ENCODE results near the gene DUSP1. TPM values are rescaled to one million over a fixed set of nuclear protein-coding genes. Genes with fewer than 3 reads are reported as not detected.

Gene DUSP1
- total and polyA plus RNA-seq, 4 experiments from 2014 or later = 18.0 to 879 (median 158) TPM

DNA sequence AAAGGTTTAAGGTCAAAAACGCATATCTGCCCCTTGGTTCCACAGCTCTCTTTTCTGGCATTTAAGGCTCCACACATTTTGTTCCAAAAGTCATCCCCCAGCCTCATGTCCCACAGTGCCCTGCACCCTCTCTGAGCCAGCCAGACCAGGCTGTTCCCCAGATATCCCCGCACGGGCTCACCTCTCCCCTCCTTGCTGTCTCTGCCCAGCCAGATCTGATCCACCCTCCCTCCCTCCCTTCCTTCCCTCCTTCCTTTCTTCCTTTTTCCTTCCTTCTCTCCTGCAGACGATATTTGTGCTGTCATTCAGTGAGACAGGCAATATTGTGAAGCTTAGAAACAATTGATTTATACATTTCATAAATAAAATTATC lies 37.0 kb downstream of the DUSP1 start:
- no peak for DNase-seq
- ChIA-PET CTCF (ENCODE audit: partially characterized antibody) (interaction anchor here (1.2 to 1.4 kb wide), 3 partner anchors 12 to 37 kb away, joined by 3 to 4 read pairs (median 3); partner anchors contain the start of gene DUSP1), POLR2A (ENCODE audit: partially characterized antibody) (interaction anchor here (1.1 kb wide), 1 partner anchor 31 kb away, joined by 4 read pairs; no protein-coding TSS in a partner anchor)
- no peaks in the 10 kb centered on the region for H3K36me3 Mint-ChIP-seq
- H3K27me3 Mint-ChIP-seq = no peaks in the 10 kb centered on the region
- no peaks in the 10 kb centered on the region for H3K27me3 ChIP-seq (ENCODE audit: insufficient read depth, low read length)
- intact Hi-C loops (cut with micrococcal nuclease) = no loop called here
- no peak overlapping the region for H3K4me3 ChIP-seq (ENCODE audit: low read length in 2 of 2)
- no peak overlapping the region for H3K4me3 Mint-ChIP-seq
- no peaks in the 10 kb centered on the region for H3K4me1 ChIP-seq (ENCODE audit: insufficient read depth, low read length)
- no peak overlapping the region for H3K27ac Mint-ChIP-seq
- H3K27ac ChIP-seq (ENCODE audit: low read depth, low read length) = no peak overlapping the region
- H3K4me1 Mint-ChIP-seq = peaks cover 0 to 1% (median 0%) of the 10 kb centered on the region in 4 donors
- H3K9me3 Mint-ChIP-seq = no peaks in the 10 kb centered on the region
- no peaks in the 10 kb centered on the region for H3K36me3 ChIP-seq (ENCODE audit: insufficient read depth, low read length)
- H3K9me3 ChIP-seq (ENCODE audit: control insufficient read depth in 1 of 2, low read length in 2 of 2) = no peaks in the 10 kb centered on the region

DNA sequence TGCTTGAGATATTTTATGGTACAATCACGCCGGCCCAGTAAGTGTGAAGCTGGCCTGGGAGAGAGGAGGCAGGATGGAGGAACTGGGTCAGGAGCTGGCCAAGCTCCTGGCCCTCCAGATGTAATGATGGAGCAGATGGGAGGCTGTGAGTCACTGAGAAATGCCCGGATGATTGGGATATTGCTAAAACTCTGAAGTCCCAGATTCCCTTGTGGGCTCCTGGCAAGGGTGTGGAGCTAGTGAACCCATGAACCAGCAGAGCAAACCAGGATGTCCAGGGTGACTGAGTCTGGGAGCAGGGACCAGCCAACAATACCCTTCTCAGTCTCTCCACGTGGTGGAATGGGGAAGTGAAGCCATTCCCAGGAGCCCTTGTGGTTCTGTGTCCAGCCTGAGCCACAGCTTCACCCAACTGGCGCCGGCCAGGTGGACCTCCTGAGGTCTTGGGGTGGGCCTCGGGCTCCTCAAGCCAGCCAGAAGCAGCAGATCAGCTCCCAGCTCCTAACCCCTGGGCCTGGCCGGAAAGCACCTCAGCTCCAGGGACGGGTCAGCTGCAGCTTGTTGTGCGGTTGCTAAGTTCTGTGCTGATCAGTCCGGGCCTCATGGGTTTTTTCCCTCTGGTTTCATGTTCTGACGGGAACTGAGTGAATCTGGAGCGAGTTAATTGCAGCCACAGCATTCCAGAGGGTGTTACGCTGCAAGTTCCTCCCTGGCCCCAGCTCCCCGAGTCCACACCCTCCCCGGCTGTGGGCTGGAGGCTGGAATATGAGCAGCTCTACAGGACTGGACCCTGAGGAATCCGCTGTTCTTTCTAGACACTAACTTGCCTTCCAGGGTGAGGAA lies 37.6 kb downstream of the DUSP1 start:
- Mint-ChIP-seq H3K27ac (peak overlapping the region in 3 of 7 donors; percentile 26 to 71 (median 58)), H3K4me1 (peaks cover 0 to 1% (median 0%) of the 10 kb centered on the region in 4 donors)

GRCh38 chr5:172732201-172732865 lies 38.7 kb downstream of the DUSP1 start:
- H3K27ac Mint-ChIP-seq = peak overlapping the region in 2 of 7 donors; percentile 26 to 73
- Histone ChIP-seq H3K4me3 (ENCODE audit: low read length in 2 of 2) (no peak overlapping the region), H3K4me1 (ENCODE audit: insufficient read depth, low read length) (no peaks in the 10 kb centered on the region), H3K27ac (ENCODE audit: low read depth, low read length) (no peak overlapping the region), H3K36me3 (ENCODE audit: insufficient read depth, low read length) (no peaks in the 10 kb centered on the region), H3K27me3 (ENCODE audit: insufficient read depth, low read length) (no peaks in the 10 kb centered on the region), H3K9me3 (ENCODE audit: control insufficient read depth in 1 of 2, low read length in 2 of 2) (no peaks in the 10 kb centered on the region)
- H3K27me3 Mint-ChIP-seq = no peaks in the 10 kb centered on the region
- H3K4me3 Mint-ChIP-seq = no peak overlapping the region
- CTCF ChIA-PET (ENCODE audit: partially characterized antibody) = interaction anchor here (1.0 to 2.0 kb wide), 3 partner anchors 12 to 39 kb away, joined by 3 to 8 read pairs (median 3); partner anchors contain the start of gene DUSP1
- DNase-seq = no peak
- POLR2A ChIA-PET (ENCODE audit: partially characterized antibody) = interaction anchor here (0.6 to 1.4 kb wide), 2 partner anchors 18 to 38 kb away, joined by 3 to 4 read pairs; no protein-coding TSS in a partner anchor
- H3K36me3 Mint-ChIP-seq = no peaks in the 10 kb centered on the region
- H3K4me1 Mint-ChIP-seq = peaks cover 0 to 1% (median 0%) of the 10 kb centered on the region in 4 donors
- intact Hi-C loops (cut with micrococcal nuclease) = no loop called here
- no peaks in the 10 kb centered on the region for H3K9me3 Mint-ChIP-seq

More for the DNA sequence above, 37.6 kb downstream of the DUSP1 start:
- H3K9me3 ChIP-seq (ENCODE audit: control insufficient read depth in 1 of 2, low read length in 2 of 2) = no peaks in the 10 kb centered on the region
- ChIA-PET CTCF (ENCODE audit: partially characterized antibody) (interaction anchor here (1.0 to 2.0 kb wide), 5 partner anchors 11 to 38 kb away, joined by 3 to 8 read pairs (median 3); partner anchors contain the start of gene DUSP1), POLR2A (ENCODE audit: partially characterized antibody) (interaction anchor here (1.1 kb wide), 1 partner anchor 32 kb away, joined by 4 read pairs; no protein-coding TSS in a partner anchor)
- Mint-ChIP-seq H3K9me3 (no peaks in the 10 kb centered on the region), H3K27me3 (no peaks in the 10 kb centered on the region), H3K4me3 (no peak overlapping the region), H3K36me3 (no peaks in the 10 kb centered on the region)
- no peak for DNase-seq
- no peaks in the 10 kb centered on the region for H3K4me1 ChIP-seq (ENCODE audit: insufficient read depth, low read length)
- H3K27me3 ChIP-seq (ENCODE audit: insufficient read depth, low read length) = no peaks in the 10 kb centered on the region
- intact Hi-C loops (cut with micrococcal nuclease) = no loop called here
- H3K27ac ChIP-seq (ENCODE audit: low read depth, low read length) = no peak overlapping the region
- no peaks in the 10 kb centered on the region for H3K36me3 ChIP-seq (ENCODE audit: insufficient read depth, low read length)
- H3K4me3 ChIP-seq (ENCODE audit: low read length in 2 of 2) = no peak overlapping the region

GRCh38 chr5:172731680-172732074 lies 39.3 kb downstream of the DUSP1 start:
- ChIA-PET CTCF (ENCODE audit: partially characterized antibody) (interaction anchor here (2.0 kb wide), 1 partner anchor 17 kb away, joined by 8 read pairs; no protein-coding TSS in a partner anchor), POLR2A (ENCODE audit: partially characterized antibody) (interaction anchor here (0.6 to 1.4 kb wide), 2 partner anchors 17 to 38 kb away, joined by 3 to 4 read pairs; no protein-coding TSS in a partner anchor)
- Histone ChIP-seq H3K27me3 (ENCODE audit: insufficient read depth, low read length) (no peaks in the 10 kb centered on the region), H3K4me1 (ENCODE audit: insufficient read depth, low read length) (no peaks in the 10 kb centered on the region), H3K27ac (ENCODE audit: low read depth, low read length) (no peak overlapping the region), H3K9me3 (ENCODE audit: control insufficient read depth in 1 of 2, low read length in 2 of 2) (no peaks in the 10 kb centered on the region), H3K4me3 (ENCODE audit: low read length in 2 of 2) (no peak overlapping the region), H3K36me3 (ENCODE audit: insufficient read depth, low read length) (no peaks in the 10 kb centered on the region)
- Mint-ChIP-seq H3K27me3 (no peaks in the 10 kb centered on the region), H3K4me3 (no peak overlapping the region), H3K4me1 (peaks cover 0 to 1% (median 0%) of the 10 kb centered on the region in 4 donors), H3K9me3 (no peaks in the 10 kb centered on the region), H3K27ac (peak overlapping the region in 4 of 7 donors; percentile 15 to 85 (median 53)), H3K36me3 (no peaks in the 10 kb centered on the region)
- intact Hi-C loops (cut with micrococcal nuclease) = no loop called here
- DNase-seq = no peak

DNA sequence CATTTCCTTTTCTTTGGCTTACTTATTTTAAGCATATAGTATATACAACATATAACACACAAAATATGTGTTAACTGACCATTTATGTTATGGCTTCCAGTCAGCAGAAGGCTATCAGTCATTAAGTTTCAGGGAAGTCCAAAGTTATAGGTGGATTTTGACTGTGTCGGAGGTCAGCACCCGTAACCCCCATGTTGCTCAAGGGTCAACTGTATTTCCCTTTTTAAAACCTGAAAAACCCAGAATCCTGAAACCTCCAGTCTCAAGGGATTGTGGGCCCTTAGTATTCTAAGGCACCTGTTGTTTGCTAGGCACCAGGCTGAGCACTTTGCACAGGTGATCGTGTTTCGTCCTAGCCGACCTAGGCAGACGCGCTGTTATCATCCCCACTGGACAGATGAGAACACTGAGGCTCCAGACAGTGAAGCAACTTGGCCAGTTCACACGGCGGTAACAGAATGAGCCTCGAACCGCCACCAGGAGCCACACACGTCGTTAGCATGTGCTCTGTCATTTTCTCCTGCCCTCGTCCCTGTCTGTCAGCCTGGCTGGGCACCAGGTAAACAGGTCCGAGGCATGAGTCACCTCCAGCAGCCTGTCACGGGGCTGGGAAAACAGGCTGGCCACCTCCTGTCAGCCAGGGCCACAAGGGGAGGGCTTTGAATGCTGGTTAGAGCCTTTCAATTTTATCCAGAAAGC lies 39.9 kb downstream of the DUSP1 start:
- DNase-seq = no peak
- H3K27ac Mint-ChIP-seq = peak overlapping the region in 6 of 7 donors; percentile 3 to 85 (median 25)
- peaks cover 0 to 1% (median 0%) of the 10 kb centered on the region in 4 donors for H3K4me1 Mint-ChIP-seq

GRCh38 chr5:172730222-172730621 lies 40.8 kb downstream of the DUSP1 start:
- ChIA-PET CTCF (ENCODE audit: partially characterized antibody) (no interaction called here), POLR2A (ENCODE audit: partially characterized antibody) (no interaction called here)
- Mint-ChIP-seq H3K9me3 (no peaks in the 10 kb centered on the region), H3K4me1 (peaks cover 0 to 1% (median 0%) of the 10 kb centered on the region in 4 donors), H3K36me3 (no peaks in the 10 kb centered on the region), H3K27ac (peak overlapping the region in 2 of 7 donors; percentile 1 to 71), H3K27me3 (no peaks in the 10 kb centered on the region), H3K4me3 (no peak overlapping the region)
- H3K27me3 ChIP-seq (ENCODE audit: insufficient read depth, low read length) = no peaks in the 10 kb centered on the region
- no peaks in the 10 kb centered on the region for H3K9me3 ChIP-seq (ENCODE audit: control insufficient read depth in 1 of 2, low read length in 2 of 2)
- H3K4me3 ChIP-seq (ENCODE audit: low read length in 2 of 2) = no peak overlapping the region
- intact Hi-C loops (cut with micrococcal nuclease) = no loop called here
- no peak overlapping the region for H3K27ac ChIP-seq (ENCODE audit: low read depth, low read length)
- H3K4me1 ChIP-seq (ENCODE audit: insufficient read depth, low read length) = no peaks in the 10 kb centered on the region
- H3K36me3 ChIP-seq (ENCODE audit: insufficient read depth, low read length) = no peaks in the 10 kb centered on the region
- no peak for DNase-seq

More for the DNA sequence above, 39.9 kb downstream of the DUSP1 start:
- Mint-ChIP-seq H3K9me3 (no peaks in the 10 kb centered on the region), H3K27me3 (no peaks in the 10 kb centered on the region), H3K36me3 (no peaks in the 10 kb centered on the region), H3K4me3 (no peak overlapping the region)
- Histone ChIP-seq H3K4me1 (ENCODE audit: insufficient read depth, low read length) (no peaks in the 10 kb centered on the region), H3K36me3 (ENCODE audit: insufficient read depth, low read length) (no peaks in the 10 kb centered on the region), H3K9me3 (ENCODE audit: control insufficient read depth in 1 of 2, low read length in 2 of 2) (no peaks in the 10 kb centered on the region), H3K4me3 (ENCODE audit: low read length in 2 of 2) (no peak overlapping the region), H3K27ac (ENCODE audit: low read depth, low read length) (no peak overlapping the region), H3K27me3 (ENCODE audit: insufficient read depth, low read length) (no peaks in the 10 kb centered on the region)
- POLR2A ChIA-PET (ENCODE audit: partially characterized antibody) = no interaction called here
- intact Hi-C loops (cut with micrococcal nuclease) = no loop called here
- CTCF ChIA-PET (ENCODE audit: partially characterized antibody) = interaction anchor here (2.0 kb wide), 1 partner anchor 16 kb away, joined by 8 read pairs; no protein-coding TSS in a partner anchor
